Measurements from ENCODE around the gene IFIH1. TPM values are rescaled to one million over a fixed set of nuclear protein-coding genes. Genes with fewer than 3 reads are reported as not detected.

The IFIH1 gene
- total and polyA plus RNA-seq, 2 donors (not counting 1 experiment from before 2014, with no cell fraction given): 29.5 to 54.8 TPM

GRCh38 chr2:162308747-162309503, 9.6 kb downstream of the IFIH1 start:
- TF ChIP-seq EZH2 (IDR thresholded peaks at IDR 0.05; ENCODE audit: borderline replicate concordance, insufficient read depth, low read depth, low read length, poor library complexity, severe bottlenecking) (no peak), CTCF (IDR thresholded peaks at IDR 0.05) (no peak)
- H3K79me2 ChIP-seq (ENCODE audit: control insufficient read depth, insufficient read depth, low read length): peaks cover 3% of the 10 kb centered on the region
- H3K9ac ChIP-seq (ENCODE audit: low read length): no peak overlapping the region
- H3K4me2 ChIP-seq (replicated peaks; ENCODE audit: low read depth, low read length, poor library complexity, severe bottlenecking): no peak overlapping the region
- Mint-ChIP-seq H3K4me1 (peaks cover 21% of the 10 kb centered on the region), H3K9me3 (ENCODE audit: insufficient read depth) (no peaks in the 10 kb centered on the region), H3K4me3 (no peak overlapping the region), H3K27ac (peak overlapping the region; percentile 22), H3K27me3 (no peaks in the 10 kb centered on the region)
- ATAC-seq (ENCODE audit: low read depth) (no peak), DNase-seq (no peak)
- H3K27me3 ChIP-seq (replicated peaks in 1 of 4; ENCODE audit: control extremely low read depth in 1 of 4, control insufficient read depth in 3 of 4, insufficient read depth in 4 of 4, low read length in 3 of 4): no peaks in the 10 kb centered on the region
- H3K36me3 ChIP-seq (replicated peaks in 1 of 2; ENCODE audit: control extremely low read depth in 1 of 2, control insufficient read depth in 1 of 2, extremely low read depth in 1 of 2, insufficient read depth in 2 of 2, low read length in 1 of 2): peaks cover 8 to 23% of the 10 kb centered on the region in 2 experiments
- no peak overlapping the region for H3K4me3 ChIP-seq (ENCODE audit: control extremely low read depth in 1 of 5, extremely low read depth in 1 of 5, insufficient read depth in 1 of 5, low read depth in 2 of 5, low read length in 4 of 5)
- no peaks in the 10 kb centered on the region for H4K20me1 ChIP-seq (ENCODE audit: control insufficient read depth, insufficient read depth, low read length, poor library complexity, severe bottlenecking)
- no peaks in the 10 kb centered on the region for H3K9me3 ChIP-seq (ENCODE audit: control extremely low read depth in 1 of 3, control insufficient read depth in 2 of 3, insufficient read depth in 1 of 3, low read length in 2 of 3)
- no peak overlapping the region for H2AFZ ChIP-seq (ENCODE audit: insufficient read depth, low read depth, low read length, poor library complexity, severe bottlenecking)
- intact Hi-C loops (cut with micrococcal nuclease): loop anchor here (1.0 kb wide), 1 partner anchor 7 kb away; no protein-coding TSS in a partner anchor
- CTCF ChIA-PET: interaction anchor here (1.8 to 8.2 kb wide), 2 partner anchors 10 to 26 kb away, joined by 8 to 86 read pairs; no protein-coding TSS in a partner anchor
- H3K27ac ChIP-seq (ENCODE audit: low read length in 2 of 2): peak overlapping the region in 1 of 2 donors; percentile 6
- H3K4me1 ChIP-seq (ENCODE audit: control insufficient read depth in 2 of 2, insufficient read depth in 2 of 2, low read length in 2 of 2): no peaks in the 10 kb centered on the region
- 29% methylated on average over 1 of the region's 3 CpGs for WGBS (ENCODE audit: insufficient coverage)
- POLR2A ChIA-PET: no interaction called here

GRCh38 chr2:162305901-162306300, 12.6 kb downstream of the IFIH1 start:
- Histone ChIP-seq H3K36me3 (replicated peaks in 1 of 2; ENCODE audit: control extremely low read depth in 1 of 2, control insufficient read depth in 1 of 2, extremely low read depth in 1 of 2, insufficient read depth in 2 of 2, low read length in 1 of 2) (peaks cover 8 to 25% of the 10 kb centered on the region in 2 experiments), H4K20me1 (ENCODE audit: control insufficient read depth, insufficient read depth, low read length, poor library complexity, severe bottlenecking) (no peaks in the 10 kb centered on the region), H3K27ac (ENCODE audit: low read length in 2 of 2) (no peak overlapping the region), H3K4me2 (replicated peaks; ENCODE audit: low read depth, low read length, poor library complexity, severe bottlenecking) (no peak overlapping the region), H3K9ac (ENCODE audit: low read length) (no peak overlapping the region), H3K79me2 (ENCODE audit: control insufficient read depth, insufficient read depth, low read length) (no peaks in the 10 kb centered on the region), H3K4me3 (ENCODE audit: control extremely low read depth in 1 of 5, extremely low read depth in 1 of 5, insufficient read depth in 1 of 5, low read depth in 2 of 5, low read length in 4 of 5) (no peak overlapping the region), H3K27me3 (replicated peaks in 1 of 4; ENCODE audit: control extremely low read depth in 1 of 4, control insufficient read depth in 3 of 4, insufficient read depth in 4 of 4, low read length in 3 of 4) (no peaks in the 10 kb centered on the region), H2AFZ (ENCODE audit: insufficient read depth, low read depth, low read length, poor library complexity, severe bottlenecking) (no peak overlapping the region), H3K9me3 (ENCODE audit: control extremely low read depth in 1 of 3, control insufficient read depth in 2 of 3, insufficient read depth in 1 of 3, low read length in 2 of 3) (no peaks in the 10 kb centered on the region), H3K4me1 (ENCODE audit: control insufficient read depth in 2 of 2, insufficient read depth in 2 of 2, low read length in 2 of 2) (no peaks in the 10 kb centered on the region)
- TF ChIP-seq EZH2 (IDR thresholded peaks at IDR 0.05; ENCODE audit: borderline replicate concordance, insufficient read depth, low read depth, low read length, poor library complexity, severe bottlenecking): no peak
- no peak for TF ChIP-seq CTCF (IDR thresholded peaks at IDR 0.05)
- ChIA-PET CTCF (interaction anchor here (0.5 kb wide), 1 partner anchor 154 kb away, joined by 3 read pairs; the partner anchor contains the start of gene GCG), POLR2A (no interaction called here)
- H3K4me1 Mint-ChIP-seq: peaks cover 6% of the 10 kb centered on the region
- H3K27me3 Mint-ChIP-seq: no peaks in the 10 kb centered on the region
- no peaks in the 10 kb centered on the region for H3K9me3 Mint-ChIP-seq (ENCODE audit: insufficient read depth)
- ATAC-seq (ENCODE audit: low read depth) (no peak), DNase-seq (no peak)
- no peak overlapping the region for H3K27ac Mint-ChIP-seq
- no peak overlapping the region for H3K4me3 Mint-ChIP-seq
- intact Hi-C loops (cut with micrococcal nuclease): no loop called here
- 100% methylated on average over 1 of the region's 3 CpGs for WGBS (ENCODE audit: insufficient coverage)

Data from B cell (primary cell).